RKO (cell line): ENCODE measurements around the gene LAMA3.

ENCODE experiments used
- DNase-seq: peaks from one replicate; pipeline ENCODE4 v3.0.0-alpha.2; 2016; ENCODE audit warnings: low spot score

Gene LAMA3

GRCh38 chr18:23878336-23878900 lies 189.2 kb downstream of the LAMA3 start:
- no peak for DNase-seq

- no peak for DNase-seq
These were observed 189.9 kb downstream of the LAMA3 start for GRCh38 chr18:23879126-23879525.

GRCh38 chr18:23879544-23879943 lies 190.3 kb downstream of the LAMA3 start:
- DNase-seq, result no peak

- DNase-seq, result no peak
These were observed 190.8 kb downstream of the LAMA3 start for GRCh38 chr18:23879966-23880565.

- DNase-seq, result no peak
These were observed 191.8 kb downstream of the LAMA3 start for GRCh38 chr18:23880931-23881617.

- DNase-seq, result no peak
These were observed 192.5 kb downstream of the LAMA3 start for GRCh38 chr18:23881778-23882177.

GRCh38 chr18:23882616-23883276 lies 193.5 kb downstream of the LAMA3 start:
- no peak for DNase-seq

GRCh38 chr18:23883277-23883790 lies 194.1 kb downstream of the LAMA3 start:
- no peak for DNase-seq

GRCh38 chr18:23884681-23885375 lies 195.6 kb downstream of the LAMA3 start:
- no peak for DNase-seq

GRCh38 chr18:23885750-23886149 lies 196.5 kb downstream of the LAMA3 start:
- DNase-seq, result no peak

- DNase-seq, result no peak
These were observed 197.8 kb downstream of the LAMA3 start for GRCh38 chr18:23887035-23887434.

GRCh38 chr18:23887493-23887892 lies 198.2 kb downstream of the LAMA3 start:
- no peak for DNase-seq

- DNase-seq, result no peak
These were observed 199.6 kb downstream of the LAMA3 start for GRCh38 chr18:23888881-23889280.

GRCh38 chr18:23889907-23890306 lies 200.7 kb downstream of the LAMA3 start:
- no peak for DNase-seq

- no peak for DNase-seq
These were observed 201.3 kb downstream of the LAMA3 start for GRCh38 chr18:23890589-23890988.

- DNase-seq, result no peak
These were observed 204.4 kb downstream of the LAMA3 start for GRCh38 chr18:23893653-23894052.

GRCh38 chr18:23894661-23895175 lies 205.5 kb downstream of the LAMA3 start:
- DNase-seq, result no peak

- DNase-seq, result no peak
These were observed 208.0 kb downstream of the LAMA3 start for GRCh38 chr18:23897291-23897690.

GRCh38 chr18:23897733-23898132 lies 208.5 kb downstream of the LAMA3 start:
- DNase-seq, result no peak

GRCh38 chr18:23900994-23901393 lies 211.7 kb downstream of the LAMA3 start:
- DNase-seq, result no peak

- no peak for DNase-seq
These were observed 213.1 kb downstream of the LAMA3 start for GRCh38 chr18:23902396-23902795.

GRCh38 chr18:23903971-23904370 lies 214.7 kb downstream of the LAMA3 start:
- DNase-seq, result no peak
